Peyer's patch (tissue), 4 donors: ENCODE results near the gene CYTH3. TPM values are rescaled to one million over a fixed set of nuclear protein-coding genes. Genes with fewer than 3 reads are reported as not detected.
A peak's percentile ranks its signal among the peaks of the same experiment; 100 is the strongest.
"Not testable (repeated sequence)": the region's sequence is repeated elsewhere in the genome, so short reads cannot be mapped to it uniquely, and the experiment has no call there.

ENCODE experiments used
- DNase-seq, 3 donors: peaks; one replicate each; pipeline ENCODE4 v3.0.0-alpha.2; 2017 to 2019
- H3K27ac ChIP-seq, 4 donors: fragments of 200-600 bp; sonication (generic); one replicate each; pipeline ENCODE4 v1.5.1; 2016 to 2019
- H3K27me3 ChIP-seq, 2 donors: fragments of 200-600 bp; sonication (generic); one replicate each; pipeline ENCODE4 v1.5.1; 2019
- H3K36me3 ChIP-seq, 3 donors: fragments of 200-600 bp; sonication (generic); one replicate each; pipeline ENCODE4 v1.5.1; 2016 to 2019
- H3K4me1 ChIP-seq, 4 donors: fragments of 200-600 bp; sonication (generic); one replicate each; pipeline ENCODE4 v1.5.1; 2016 to 2019
- H3K4me3 ChIP-seq, 4 donors: fragments of 200-600 bp; sonication (generic); 1 replicate in 3 of 4; 2 replicates in 1 of 4; pipeline ENCODE4 v1.5.1; 2016 to 2019; ENCODE audit warnings: mild to moderate bottlenecking in 1 of 4
- H3K9me3 ChIP-seq, 4 donors: fragments of 200-600 bp; sonication (generic); one replicate each; pipeline ENCODE4 v1.5.1; 2016 to 2019; ENCODE audit warnings: mild to moderate bottlenecking in 1 of 4
- POLR2A ChIP-seq, 2 donors: fragments of 450-650 bp; IDR thresholded peaks; one replicate each; pipeline ENCODE4 v1.5.1; 2017; ENCODE audit warnings: antibody characterized with exemption in 2 of 2, mild to moderate bottlenecking in 2 of 2, moderate library complexity in 2 of 2
- total RNA-seq, 4 donors: library from RNA; depleted of rRNA; stranded (reverse); fragments of >200 nt; gene quantifications; one replicate each; pipeline ENCODE4 v1.1.0, GENCODE V29; 2016
- TF ChIP-seq, protein P1 (sequence below), 6 experiments: fragments of 450-650 bp in 4 of 6; fragments of 200-600 bp in 2 of 6; sonication (generic) in 1 of 6; IDR thresholded peaks; one replicate each; pipeline ENCODE4 v1.5.1; 2017 to 2019; ENCODE audit warnings: antibody characterized with exemption in 6 of 6, mild to moderate bottlenecking in 3 of 6, moderate library complexity in 1 of 6

CYTH3 gene
- total RNA-seq, 4 donors from 2014 or later, result 19.0 to 70.7 (median 45.6) TPM

DNA sequence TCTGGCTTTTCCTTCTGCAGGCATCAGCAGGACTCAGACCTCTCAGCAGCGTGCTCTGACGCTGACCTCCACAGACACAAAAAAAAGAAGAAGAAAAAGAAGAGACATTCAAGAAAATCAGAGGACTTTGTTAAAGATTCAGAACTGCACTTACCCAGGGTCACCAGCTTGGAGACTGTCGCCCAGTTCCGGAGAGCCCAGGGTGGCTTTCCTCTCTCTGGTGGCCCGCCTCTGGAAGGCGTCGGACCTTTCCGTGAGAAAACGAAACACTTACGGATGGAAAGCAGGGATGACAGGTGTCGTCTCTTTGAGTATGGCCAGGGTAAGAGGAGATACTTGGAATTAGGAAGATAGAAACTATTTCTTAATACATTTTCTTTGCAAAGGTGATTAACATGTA lies 115.7 kb downstream of the CYTH3 start:
- Histone ChIP-seq H3K27ac (no peak overlapping the region), H3K36me3 (peaks cover 0 to 91% (median 0%) of the 10 kb centered on the region in 3 donors), H3K4me1 (peaks cover 0 to 7% (median 0%) of the 10 kb centered on the region in 4 donors), H3K27me3 (no peaks in the 10 kb centered on the region), H3K9me3 (no peaks in the 10 kb centered on the region), H3K4me3 (no peak overlapping the region)
- TF ChIP-seq POLR2A (IDR thresholded peaks at IDR 0.05), result no peak
- TF ChIP-seq, protein P1, sequence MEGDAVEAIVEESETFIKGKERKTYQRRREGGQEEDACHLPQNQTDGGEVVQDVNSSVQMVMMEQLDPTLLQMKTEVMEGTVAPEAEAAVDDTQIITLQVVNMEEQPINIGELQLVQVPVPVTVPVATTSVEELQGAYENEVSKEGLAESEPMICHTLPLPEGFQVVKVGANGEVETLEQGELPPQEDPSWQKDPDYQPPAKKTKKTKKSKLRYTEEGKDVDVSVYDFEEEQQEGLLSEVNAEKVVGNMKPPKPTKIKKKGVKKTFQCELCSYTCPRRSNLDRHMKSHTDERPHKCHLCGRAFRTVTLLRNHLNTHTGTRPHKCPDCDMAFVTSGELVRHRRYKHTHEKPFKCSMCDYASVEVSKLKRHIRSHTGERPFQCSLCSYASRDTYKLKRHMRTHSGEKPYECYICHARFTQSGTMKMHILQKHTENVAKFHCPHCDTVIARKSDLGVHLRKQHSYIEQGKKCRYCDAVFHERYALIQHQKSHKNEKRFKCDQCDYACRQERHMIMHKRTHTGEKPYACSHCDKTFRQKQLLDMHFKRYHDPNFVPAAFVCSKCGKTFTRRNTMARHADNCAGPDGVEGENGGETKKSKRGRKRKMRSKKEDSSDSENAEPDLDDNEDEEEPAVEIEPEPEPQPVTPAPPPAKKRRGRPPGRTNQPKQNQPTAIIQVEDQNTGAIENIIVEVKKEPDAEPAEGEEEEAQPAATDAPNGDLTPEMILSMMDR (IDR thresholded peaks at IDR 0.05), result no peak
- DNase-seq, result no peak

DNA sequence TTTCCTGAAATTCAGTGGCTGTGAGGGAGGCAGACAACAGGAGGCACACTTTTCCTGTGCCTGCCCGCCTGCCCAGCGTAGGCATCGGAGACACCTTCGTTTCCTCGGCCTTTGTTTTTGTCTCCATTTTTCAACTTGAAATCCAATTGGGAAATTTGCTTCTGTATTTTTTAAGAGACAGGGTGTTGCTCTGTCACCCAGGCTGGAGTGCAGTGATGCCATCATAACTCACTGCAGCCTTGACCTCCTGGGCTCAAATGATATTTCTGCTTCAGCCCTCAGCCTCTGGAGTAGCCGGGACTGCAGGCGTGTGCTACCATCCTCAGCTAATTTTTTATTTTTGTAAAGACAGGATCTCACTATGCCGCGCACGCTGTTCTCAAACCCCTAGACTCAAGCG lies 116.8 kb downstream of the CYTH3 start:
- DNase-seq, result no peak
- Histone ChIP-seq H3K27me3 (no peaks in the 10 kb centered on the region), H3K4me3 (no peak overlapping the region), H3K4me1 (peaks cover 0 to 7% (median 0%) of the 10 kb centered on the region in 4 donors), H3K27ac (no peak overlapping the region), H3K36me3 (peaks cover 0 to 92% (median 0%) of the 10 kb centered on the region in 3 donors), H3K9me3 (no peaks in the 10 kb centered on the region)
- TF ChIP-seq, protein P1 (IDR thresholded peaks at IDR 0.05), result no peak
- TF ChIP-seq POLR2A (IDR thresholded peaks at IDR 0.05), result no peak

DNA sequence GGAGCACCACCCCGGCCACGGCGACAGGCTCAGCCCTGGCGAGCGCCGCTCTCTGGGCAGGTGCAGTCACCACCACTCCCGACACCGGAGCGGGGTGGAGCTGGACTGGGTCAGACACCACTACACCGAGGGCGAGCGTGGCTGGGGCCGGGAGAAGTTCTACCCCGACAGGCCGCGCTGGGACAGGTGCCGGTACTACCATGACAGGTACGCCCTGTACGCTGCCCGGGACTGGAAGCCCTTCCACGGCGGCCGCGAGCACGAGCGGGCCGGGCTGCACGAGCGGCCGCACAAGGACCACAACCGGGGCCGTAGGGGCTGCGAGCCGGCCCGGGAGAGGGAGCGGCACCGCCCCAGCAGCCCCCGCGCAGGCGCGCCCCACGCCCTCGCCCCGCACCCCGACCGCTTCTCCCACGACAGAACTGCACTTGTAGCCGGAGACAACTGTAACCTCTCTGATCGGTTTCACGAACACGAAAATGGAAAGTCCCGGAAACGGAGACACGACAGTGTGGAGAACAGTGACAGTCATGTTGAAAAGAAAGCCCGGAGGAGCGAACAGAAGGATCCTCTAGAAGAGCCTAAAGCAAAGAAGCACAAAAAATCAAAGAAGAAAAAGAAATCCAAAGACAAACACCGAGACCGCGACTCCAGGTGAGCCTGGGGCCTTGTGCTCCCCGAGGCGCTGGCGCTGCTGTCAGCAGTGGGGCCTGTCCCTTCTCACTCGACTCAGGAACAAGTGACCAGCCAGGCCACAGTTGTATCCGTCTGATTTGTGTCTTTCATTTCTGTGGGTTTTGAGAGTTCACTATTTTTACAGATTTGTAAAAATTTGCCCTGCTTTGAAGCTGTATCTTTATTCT lies 117.7 kb downstream of the CYTH3 start:
- TF ChIP-seq, protein P1 (IDR thresholded peaks at IDR 0.05), result no peak
- TF ChIP-seq POLR2A (IDR thresholded peaks at IDR 0.05), result no peak
- H3K27ac ChIP-seq, result no peak overlapping the region
- H3K4me3 ChIP-seq, result no peak overlapping the region
- H3K4me1 ChIP-seq, result peaks cover 0 to 1% (median 0%) of the 10 kb centered on the region in 4 donors
- H3K36me3 ChIP-seq, result peaks cover 0 to 99% (median 0%) of the 10 kb centered on the region in 3 donors
- no peaks in the 10 kb centered on the region for H3K9me3 ChIP-seq
- DNase-seq, result peak in 1 of 3 donors; percentile 41
- H3K27me3 ChIP-seq, result no peaks in the 10 kb centered on the region

DNA sequence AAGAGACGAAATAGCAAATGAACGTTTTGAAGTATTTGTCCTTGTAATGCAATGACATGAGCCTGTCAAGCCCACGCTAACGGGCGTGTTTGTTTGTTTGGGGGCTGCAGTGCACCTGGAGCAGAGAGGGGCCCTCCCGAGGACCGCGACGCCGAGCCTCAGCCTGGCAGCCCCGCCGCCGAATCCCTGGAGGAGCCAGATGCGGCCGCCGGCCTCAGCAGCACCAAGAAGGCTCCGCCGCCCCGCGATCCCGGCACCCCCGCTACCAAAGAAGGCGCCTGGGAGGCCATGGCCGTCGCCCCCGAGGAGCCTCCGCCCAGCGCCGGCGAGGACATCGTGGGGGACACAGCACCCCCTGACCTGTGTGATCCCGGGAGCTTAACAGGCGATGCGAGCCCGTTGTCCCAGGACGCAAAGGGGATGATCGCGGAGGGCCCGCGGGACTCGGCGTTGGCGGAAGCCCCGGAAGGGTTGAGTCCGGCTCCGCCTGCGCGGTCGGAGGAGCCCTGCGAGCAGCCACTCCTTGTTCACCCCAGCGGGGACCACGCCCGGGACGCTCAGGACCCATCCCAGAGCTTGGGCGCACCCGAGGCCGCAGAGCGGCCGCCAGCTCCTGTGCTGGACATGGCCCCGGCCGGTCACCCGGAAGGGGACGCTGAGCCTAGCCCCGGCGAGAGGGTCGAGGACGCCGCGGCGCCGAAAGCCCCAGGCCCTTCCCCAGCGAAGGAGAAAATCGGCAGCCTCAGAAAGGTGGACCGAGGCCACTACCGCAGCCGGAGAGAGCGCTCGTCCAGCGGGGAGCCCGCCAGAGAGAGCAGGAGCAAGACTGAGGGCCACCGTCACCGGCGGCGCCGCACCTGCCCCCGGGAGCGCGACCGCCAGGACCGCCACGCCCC lies 118.5 kb downstream of the CYTH3 start:
- Histone ChIP-seq H3K27ac (no peak overlapping the region), H3K4me3 (no peak overlapping the region), H3K9me3 (no peaks in the 10 kb centered on the region), H3K4me1 (no peaks in the 10 kb centered on the region), H3K27me3 (no peaks in the 10 kb centered on the region), H3K36me3 (peaks cover 0 to 99% (median 0%) of the 10 kb centered on the region in 3 donors)
- DNase-seq, result no peak
- TF ChIP-seq, protein P1 (IDR thresholded peaks at IDR 0.05), result no peak
- TF ChIP-seq POLR2A (IDR thresholded peaks at IDR 0.05), result no peak

DNA sequence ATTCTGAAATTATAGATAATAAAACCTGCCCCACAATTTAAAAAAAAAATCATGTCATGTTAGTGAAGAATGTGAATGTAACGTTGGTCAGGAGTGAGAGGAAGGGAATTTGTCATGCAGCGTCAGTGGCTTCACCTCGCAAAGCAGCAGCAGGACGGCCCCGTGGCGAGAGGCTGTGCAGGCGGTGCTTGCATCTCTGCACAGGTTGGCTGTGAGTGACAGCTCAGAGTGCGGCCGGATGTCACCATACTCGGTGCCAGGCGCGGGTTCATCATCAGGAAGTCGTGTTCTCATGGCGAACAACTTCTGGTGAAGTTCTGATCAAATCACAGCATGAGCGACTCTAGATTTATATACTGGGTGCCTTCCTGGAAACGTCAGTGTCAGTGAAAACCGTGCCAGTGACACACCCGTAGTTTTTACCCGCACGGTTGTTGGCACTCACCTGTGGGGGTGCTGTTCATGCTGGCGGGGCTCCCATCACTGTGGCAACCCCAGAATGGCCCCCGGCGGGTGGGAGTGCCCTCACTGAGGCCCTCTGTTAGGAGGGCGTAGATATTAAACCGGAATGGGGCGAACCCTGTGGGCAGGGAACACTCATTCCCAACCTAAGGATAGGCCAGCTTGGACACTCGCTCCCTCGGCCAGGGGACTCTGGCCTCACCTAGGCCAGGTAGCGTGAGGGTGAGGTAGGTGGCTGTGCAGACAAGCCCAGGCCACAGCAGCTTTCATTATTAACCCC lies 120.3 kb downstream of the CYTH3 start:
- DNase-seq, result no peak
- Histone ChIP-seq H3K27me3 (no peaks in the 10 kb centered on the region), H3K4me3 (no peak overlapping the region), H3K27ac (no peak overlapping the region), H3K9me3 (no peaks in the 10 kb centered on the region), H3K4me1 (no peaks in the 10 kb centered on the region), H3K36me3 (peaks cover 0 to 99% (median 0%) of the 10 kb centered on the region in 3 donors)
- TF ChIP-seq, protein P1 (IDR thresholded peaks at IDR 0.05), result no peak
- TF ChIP-seq POLR2A (IDR thresholded peaks at IDR 0.05), result no peak

DNA sequence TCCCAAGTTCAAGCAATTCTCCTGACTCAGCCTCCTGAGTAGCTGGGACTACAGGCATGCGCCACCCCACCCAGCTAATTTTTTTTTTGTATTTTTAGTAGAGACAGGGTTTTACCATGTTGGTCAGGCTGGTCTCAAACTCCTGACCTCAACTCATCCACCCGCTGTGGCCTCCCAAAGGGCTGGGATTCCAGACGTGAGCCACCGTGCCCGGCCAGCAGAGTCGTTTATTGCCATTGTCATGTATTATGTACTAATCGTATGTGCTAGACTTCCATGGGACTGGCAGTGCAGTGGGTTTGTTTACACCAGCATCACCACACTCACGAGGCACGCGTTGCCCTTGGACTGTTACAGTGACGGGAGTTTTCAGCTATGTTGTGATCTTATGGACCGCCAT lies 120.9 kb downstream of the CYTH3 start:
- peaks cover 0 to 99% (median 0%) of the 10 kb centered on the region in 3 donors for H3K36me3 ChIP-seq
- not testable (repeated sequence) for H3K4me3 ChIP-seq, H3K9me3 ChIP-seq, H3K27me3 ChIP-seq, H3K4me1 ChIP-seq, H3K27ac ChIP-seq, DNase-seq
